A549 (cell line): Measurements from ENCODE around the gene IPO13. TPM values are rescaled to one million over a fixed set of nuclear protein-coding genes. Genes with fewer than 3 reads are reported as not detected.

Experiments used
- ATAC-seq, 2 experiments: fragments of 200-7000 bp in 1 of 2; fragments of >200 bp in 1 of 2; cut with Nextera tagmentation in 1 of 2; cut with Tn5 transposase in 1 of 2; 3 replicates each; pipeline versions ENCODE4 v1.8.0 to v1.9.1; 2018 to 2020; ENCODE audit warnings: mild to moderate bottlenecking in 1 of 2, moderate library complexity in 1 of 2
- CTCF ChIA-PET: fragments of 300-600 bp; sonication (Branson Sonifier 250); formaldehyde crosslinking; extraction: SDS; loops from one replicate; lab custom pipeline; 2021; ENCODE audit warnings: antibody characterized with exemption, inconsistent platforms; lab: Yijun Ruan, JAX
- POLR2A ChIA-PET: fragments of 350-600 bp; formaldehyde crosslinking; extraction: SDS; loops from one replicate; lab custom pipeline; 2021; ENCODE audit warnings: antibody characterized with exemption, inconsistent platforms; lab: Yijun Ruan, JAX
- DNase-seq, 2 experiments: peaks; one replicate each; pipeline versions ENCODE4 v3.0.0 to v3.0.0-alpha.2; 2011 to 2016; ENCODE audit warnings: low read depth in 1 of 2, low spot score in 1 of 2
- FAIRE-seq: peaks from 2 replicates; lab custom pipeline; 2011; peaks lifted over from hg19 to GRCh38; lab: Jason Lieb, UNC
- H3K27ac ChIP-seq, 2 experiments: fragments of >200 bp; sonication (Bioruptor Twin); formaldehyde crosslinking; 3 replicates each; pipeline ENCODE4 v1.5.1; 2016 to 2017
- H3K4me1 ChIP-seq: fragments of >200 bp; sonication (Bioruptor Twin); formaldehyde crosslinking; 3 replicates; pipeline ENCODE4 v1.6.1; 2016
- H3K4me2 ChIP-seq: fragments of >200 bp; sonication (Bioruptor Twin); formaldehyde crosslinking; 3 replicates; pipeline ENCODE4 v1.6.1; 2016
- H3K4me3 ChIP-seq: fragments of >200 bp; sonication (Bioruptor Twin); formaldehyde crosslinking; 3 replicates; pipeline ENCODE4 v1.5.1; 2016
- H3K9me3 ChIP-seq: fragments of >200 bp; sonication (Bioruptor Twin); formaldehyde crosslinking; 3 replicates; pipeline ENCODE4 v1.6.1; 2016
- ATOH8 ChIP-seq: fragments of 250-450 bp; sonication (Bioruptor Pico); IDR thresholded peaks from 2 replicates; pipeline ENCODE4 v1.5.0; 2020; ENCODE audit warnings: low read depth, mild to moderate bottlenecking, moderate library complexity
- BCL3 ChIP-seq: fragments of >200 bp; sonication (Bioruptor Twin); formaldehyde crosslinking; IDR thresholded peaks from 3 replicates; pipeline ENCODE4 v1.6.1; 2016
- BHLHE40 ChIP-seq: IDR thresholded peaks from 2 replicates; pipeline ENCODE4 v1.6.1; 2012; ENCODE audit warnings: low read depth, low read length, inconsistent platforms
- CEBPB ChIP-seq, 2 experiments: fragments of >200 bp in 1 of 2; sonication (Bioruptor Twin) in 1 of 2; formaldehyde crosslinking in 1 of 2; IDR thresholded peaks; 2 replicates each; pipeline ENCODE4 v1.6.1; 2012 to 2016
- CHD2 ChIP-seq: fragments of 150-350 bp; IDR thresholded peaks from 2 replicates; pipeline ENCODE4 v1.6.1; 2014; ENCODE audit warnings: low read length; ENCODE audit not compliant: partially characterized antibody
- EHF ChIP-seq: fragments of 250-450 bp; sonication (Bioruptor Pico); IDR thresholded peaks from 2 replicates; pipeline ENCODE4 v1.5.0; 2020; ENCODE audit warnings: mild to moderate bottlenecking
- JUN ChIP-seq, 2 experiments: fragments of >200 bp; sonication (Bioruptor Twin); formaldehyde crosslinking; IDR thresholded peaks; 2 replicates in 1 of 2; 3 replicates in 1 of 2; pipeline ENCODE4 v1.6.1; 2016 to 2017
- KDM1A ChIP-seq: fragments of 200-600 bp; sonication (generic); IDR thresholded peaks from 2 replicates; pipeline ENCODE4 v1.6.1; 2016; ENCODE audit warnings: low read depth, mild to moderate bottlenecking
- KDM5A ChIP-seq: fragments of 200-600 bp; sonication (generic); IDR thresholded peaks from 2 replicates; pipeline ENCODE4 v1.6.1; 2016; ENCODE audit warnings: antibody characterized with exemption, mild to moderate bottlenecking
- NPAS2 ChIP-seq: fragments of 250-450 bp; sonication (Bioruptor Pico); IDR thresholded peaks from 2 replicates; pipeline ENCODE4 v1.8.0; 2022; ENCODE audit warnings: mild to moderate bottlenecking, moderate library complexity, borderline replicate concordance
- REST ChIP-seq: fragments of 200-600 bp; sonication (generic); IDR thresholded peaks from 2 replicates; pipeline ENCODE4 v1.6.1; 2016; ENCODE audit warnings: antibody characterized with exemption, mild to moderate bottlenecking, moderate library complexity
- RFX5 ChIP-seq: fragments of 450-650 bp; IDR thresholded peaks from 2 replicates; pipeline ENCODE4 v1.7.1; 2014; ENCODE audit warnings: antibody characterized with exemption, mild to moderate bottlenecking, moderate library complexity
- RNF2 ChIP-seq: fragments of 200-600 bp; sonication (generic); IDR thresholded peaks from 2 replicates; pipeline ENCODE4 v1.6.1; 2016; ENCODE audit warnings: low read depth, mild to moderate bottlenecking, antibody characterized with exemption, moderate library complexity, borderline replicate concordance
- SREBF2 ChIP-seq: fragments of 450-650 bp; IDR thresholded peaks from 2 replicates; pipeline ENCODE4 v1.6.1; 2014; ENCODE audit warnings: mild to moderate bottlenecking, moderate library complexity
- WGBS: methylation state at CpG from one replicate; pipeline ENCODE4 v1.1.6; 2017; ENCODE audit errors: missing lambda C conversion rate; 5-methylcytosine and 5-hydroxymethylcytosine counted together
- polyA plus RNA-seq, 4 experiments: library from polyadenylated mRNA; depleted of rRNA in 3 of 4; stranded (reverse); fragments of >200 nt; fragmentation: RNase III in 1 of 4; extraction: RNeasy Plus Mini Kit Qiagen cat#74134 plus additional on column Dnase treatment in 1 of 4; gene quantifications; 2 replicates in 3 of 4; 3 replicates in 1 of 4; pipeline ENCODE4 v1.2.3, GENCODE V29; 2011 to 2017
- TF ChIP-seq, protein P1 (sequence below): fragments of 450-650 bp; IDR thresholded peaks from 2 replicates; pipeline ENCODE4 v1.6.1; 2014; ENCODE audit warnings: antibody characterized with exemption
- TF ChIP-seq, protein P2 (sequence below): fragments of 250-450 bp; sonication (Bioruptor Pico); IDR thresholded peaks from 2 replicates; pipeline ENCODE4 v1.5.0; 2021; ENCODE audit warnings: mild to moderate bottlenecking, moderate library complexity, borderline replicate concordance
- TF ChIP-seq, protein P3 (sequence below): fragments of >200 bp; sonication (Bioruptor Twin); formaldehyde crosslinking; IDR thresholded peaks from 3 replicates; pipeline ENCODE4 v1.5.1; 2016

The IPO13 gene
- polyA plus RNA-seq, 2 of the 4 experiments (the other 2 are of a cell fraction), result 8.1 to 15.8 TPM

DNA sequence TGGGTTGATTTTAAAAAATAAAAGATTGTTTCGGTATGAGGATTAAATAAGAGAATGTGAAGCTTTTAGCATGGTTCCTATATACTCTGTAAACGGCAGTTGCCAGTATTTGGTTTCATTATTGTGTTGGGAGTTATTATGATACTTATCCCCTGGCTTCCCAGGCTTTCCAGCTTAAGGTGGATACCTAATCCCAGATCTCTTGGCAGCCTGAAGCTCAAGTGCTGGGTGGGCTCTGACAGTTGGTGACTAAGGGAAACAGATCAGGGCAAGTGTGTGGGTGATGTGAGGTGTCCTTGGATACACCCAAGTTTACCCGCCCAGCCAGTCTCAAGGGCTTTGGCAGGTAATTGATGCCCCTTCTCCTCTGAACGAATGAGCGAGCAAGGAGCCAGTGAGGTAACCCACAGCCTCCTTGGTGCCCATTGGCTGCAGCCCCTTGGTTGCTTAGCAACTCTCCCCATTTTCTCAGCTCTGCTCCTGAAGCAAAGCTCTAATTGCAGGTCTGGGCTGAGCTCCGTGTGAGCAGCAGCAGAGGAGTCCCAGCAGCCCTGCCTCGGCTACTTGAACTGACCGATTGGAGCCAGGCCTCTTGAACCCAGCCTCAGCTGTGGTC is 6.1 kb downstream of the IPO13 start (continued):
- TF ChIP-seq ATOH8 (CRISPR knock-in tag) (no peak), BHLHE40 (no peak)

DNA sequence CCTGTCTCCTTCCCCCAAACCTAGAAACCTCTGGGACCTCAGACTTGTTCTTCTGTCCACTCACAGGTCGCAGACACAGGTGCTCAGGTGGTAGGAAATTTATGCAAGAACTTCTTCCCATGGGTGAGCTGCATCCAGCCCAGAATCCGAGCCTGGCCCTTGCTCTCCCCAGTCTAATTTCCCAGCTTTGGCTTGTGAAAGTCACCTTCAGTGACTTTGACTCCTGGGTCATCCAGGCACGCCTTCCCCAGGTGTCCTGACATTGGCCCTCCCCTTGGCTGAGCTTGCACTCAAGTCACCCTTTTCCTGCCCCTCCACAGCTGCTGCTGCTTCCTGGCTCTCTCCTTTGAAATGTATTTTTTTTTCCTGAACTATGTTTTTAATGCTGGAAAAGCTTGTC is 6.6 kb downstream of the IPO13 start:
- DNase-seq, result no peak
- no peaks in the 10 kb centered on the region for H3K9me3 ChIP-seq
- WGBS, result 70% methylated on average over 3 of the region's 3 CpGs
- TF ChIP-seq CEBPB (IDR thresholded peaks at IDR 0.05), result no peak
- no peak for TF ChIP-seq RNF2
- TF ChIP-seq, all 56 proteins: peak for 0
- Histone ChIP-seq H3K4me2 (no peak overlapping the region), H3K4me1 (peaks cover under 1% of the 10 kb centered on the region; the same call in 1 of the 3 replicates), H3K4me3 (no peak overlapping the region), H3K27ac (no peak overlapping the region)
- FAIRE-seq, result no peak
- no peak for ATAC-seq
- ChIA-PET POLR2A (interaction anchor here (1.1 kb wide), 1 partner anchor 17 kb away, joined by 3 read pairs; the partner anchor contains the start of gene DPH2), CTCF (interaction anchor here (0.6 to 1.6 kb wide), 4 partner anchors 19 to 190 kb away, joined by 3 to 6 read pairs (median 4); no protein-coding TSS in a partner anchor)

DNA sequence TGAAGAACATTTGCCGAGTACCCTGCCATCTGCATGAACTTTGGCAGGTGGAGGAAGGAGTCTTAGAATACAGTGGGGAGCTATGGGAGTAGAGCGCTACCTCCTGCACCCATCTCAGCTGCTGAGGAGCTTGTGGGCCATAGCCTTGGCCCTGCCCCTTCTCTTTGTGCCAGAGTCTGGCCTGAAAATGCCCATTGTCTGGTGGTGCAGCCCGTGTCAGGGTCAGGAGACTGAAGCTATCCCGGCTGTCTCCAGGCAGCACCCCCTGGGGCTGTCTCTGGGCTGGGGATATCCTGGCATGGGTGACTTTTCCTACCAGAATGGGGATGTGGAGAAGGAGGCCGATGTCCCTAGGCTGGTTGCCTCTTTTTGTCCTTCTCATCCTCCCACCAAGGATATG is 7.3 kb downstream of the IPO13 start:
- 82% methylated on average over 4 of the region's 5 CpGs for WGBS
- FAIRE-seq, result no peak
- H3K4me3 ChIP-seq, result no peak overlapping the region
- no peak for ATAC-seq
- DNase-seq, result no peak
- no peak overlapping the region for H3K4me2 ChIP-seq
- POLR2A ChIA-PET, result interaction anchor here (1.1 kb wide), 1 partner anchor 16 kb away, joined by 3 read pairs; the partner anchor contains the start of gene DPH2
- no peak for TF ChIP-seq KDM1A
- no peak for TF ChIP-seq BCL3
- no peak for TF ChIP-seq NPAS2
- no peak for TF ChIP-seq SREBF2
- no peak for TF ChIP-seq RFX5
- no peak for TF ChIP-seq REST
- TF ChIP-seq CHD2, result no peak
- no peak for TF ChIP-seq EHF (CRISPR knock-in tag)
- TF ChIP-seq JUN (IDR thresholded peaks at IDR 0.05), result no peak
- TF ChIP-seq, protein P1, sequence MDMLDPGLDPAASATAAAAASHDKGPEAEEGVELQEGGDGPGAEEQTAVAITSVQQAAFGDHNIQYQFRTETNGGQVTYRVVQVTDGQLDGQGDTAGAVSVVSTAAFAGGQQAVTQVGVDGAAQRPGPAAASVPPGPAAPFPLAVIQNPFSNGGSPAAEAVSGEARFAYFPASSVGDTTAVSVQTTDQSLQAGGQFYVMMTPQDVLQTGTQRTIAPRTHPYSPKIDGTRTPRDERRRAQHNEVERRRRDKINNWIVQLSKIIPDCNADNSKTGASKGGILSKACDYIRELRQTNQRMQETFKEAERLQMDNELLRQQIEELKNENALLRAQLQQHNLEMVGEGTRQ, result no peak
- no peak for TF ChIP-seq KDM5A
- TF ChIP-seq, protein P2, sequence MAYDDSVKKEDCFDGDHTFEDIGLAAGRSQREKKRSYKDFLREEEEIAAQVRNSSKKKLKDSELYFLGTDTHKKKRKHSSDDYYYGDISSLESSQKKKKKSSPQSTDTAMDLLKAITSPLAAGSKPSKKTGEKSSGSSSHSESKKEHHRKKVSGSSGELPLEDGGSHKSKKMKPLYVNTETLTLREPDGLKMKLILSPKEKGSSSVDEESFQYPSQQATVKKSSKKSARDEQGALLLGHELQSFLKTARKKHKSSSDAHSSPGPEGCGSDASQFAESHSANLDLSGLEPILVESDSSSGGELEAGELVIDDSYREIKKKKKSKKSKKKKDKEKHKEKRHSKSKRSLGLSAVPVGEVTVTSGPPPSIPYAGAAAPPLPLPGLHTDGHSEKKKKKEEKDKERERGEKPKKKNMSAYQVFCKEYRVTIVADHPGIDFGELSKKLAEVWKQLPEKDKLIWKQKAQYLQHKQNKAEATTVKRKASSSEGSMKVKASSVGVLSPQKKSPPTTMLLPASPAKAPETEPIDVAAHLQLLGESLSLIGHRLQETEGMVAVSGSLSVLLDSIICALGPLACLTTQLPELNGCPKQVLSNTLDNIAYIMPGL (CRISPR knock-in tag), result no peak
- TF ChIP-seq, protein P3, sequence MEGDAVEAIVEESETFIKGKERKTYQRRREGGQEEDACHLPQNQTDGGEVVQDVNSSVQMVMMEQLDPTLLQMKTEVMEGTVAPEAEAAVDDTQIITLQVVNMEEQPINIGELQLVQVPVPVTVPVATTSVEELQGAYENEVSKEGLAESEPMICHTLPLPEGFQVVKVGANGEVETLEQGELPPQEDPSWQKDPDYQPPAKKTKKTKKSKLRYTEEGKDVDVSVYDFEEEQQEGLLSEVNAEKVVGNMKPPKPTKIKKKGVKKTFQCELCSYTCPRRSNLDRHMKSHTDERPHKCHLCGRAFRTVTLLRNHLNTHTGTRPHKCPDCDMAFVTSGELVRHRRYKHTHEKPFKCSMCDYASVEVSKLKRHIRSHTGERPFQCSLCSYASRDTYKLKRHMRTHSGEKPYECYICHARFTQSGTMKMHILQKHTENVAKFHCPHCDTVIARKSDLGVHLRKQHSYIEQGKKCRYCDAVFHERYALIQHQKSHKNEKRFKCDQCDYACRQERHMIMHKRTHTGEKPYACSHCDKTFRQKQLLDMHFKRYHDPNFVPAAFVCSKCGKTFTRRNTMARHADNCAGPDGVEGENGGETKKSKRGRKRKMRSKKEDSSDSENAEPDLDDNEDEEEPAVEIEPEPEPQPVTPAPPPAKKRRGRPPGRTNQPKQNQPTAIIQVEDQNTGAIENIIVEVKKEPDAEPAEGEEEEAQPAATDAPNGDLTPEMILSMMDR, result no peak
- H3K9me3 ChIP-seq, result no peaks in the 10 kb centered on the region
- CTCF ChIA-PET, result interaction anchor here (0.6 to 1.9 kb wide), 5 partner anchors 8 to 191 kb away, joined by 3 to 6 read pairs (median 5); no protein-coding TSS in a partner anchor
- H3K27ac ChIP-seq, result no peak overlapping the region
- H3K4me1 ChIP-seq, result no peaks in the 10 kb centered on the region; the same call in 2 of the 3 replicates
